ENCODE data around the gene SASH1. TPM values are rescaled to one million over a fixed set of nuclear protein-coding genes. Genes with fewer than 3 reads are reported as not detected.

Gene SASH1
- total RNA-seq, 1 experiment from 2014 or later = 6.6 TPM

DNA sequence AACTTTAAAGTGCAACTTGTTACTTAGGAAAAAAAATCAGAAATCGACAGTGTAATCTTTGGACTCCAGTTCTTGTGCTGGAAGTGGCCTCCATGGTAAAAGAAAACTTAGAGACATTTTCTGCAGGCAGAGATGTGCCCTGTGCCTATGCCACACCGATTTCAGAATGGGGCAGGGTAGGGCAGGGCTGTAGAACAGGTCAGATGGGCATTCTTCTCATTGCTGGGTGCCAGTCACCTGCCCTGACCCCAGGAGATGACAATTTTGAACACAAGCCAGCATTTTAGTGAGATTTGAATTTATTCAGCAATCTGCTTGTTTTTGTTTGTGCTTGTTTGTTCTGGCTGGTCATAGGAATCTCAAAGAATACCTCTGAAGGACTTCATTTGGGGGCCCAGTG is 63.3 kb downstream of the SASH1 start:
- in situ Hi-C loops (cut with HindIII; ENCODE audit: low pct_unique_long_range_greater_than_20kb, low sequenced_read_pairs) (no loop called here), intact Hi-C loops (cut with micrococcal nuclease; ENCODE audit: unreplicated experiment) (no loop called here)
- ChIA-PET CTCF (no interaction called here), POLR2A (no interaction called here)
- Histone ChIP-seq H3K27ac (ENCODE audit: low read length) (no peak overlapping the region), H3K36me3 (ENCODE audit: control insufficient read depth, insufficient read depth, low read length) (no peaks in the 10 kb centered on the region), H3K27me3 (ENCODE audit: control insufficient read depth, insufficient read depth, low read length) (no peaks in the 10 kb centered on the region), H3K9me3 (ENCODE audit: control insufficient read depth, insufficient read depth, low read depth, low read length) (no peaks in the 10 kb centered on the region), H3K4me1 (ENCODE audit: control insufficient read depth, insufficient read depth, low read length) (no peaks in the 10 kb centered on the region), H3K4me3 (ENCODE audit: low read depth in 2 of 2, low read length in 2 of 2) (no peak overlapping the region)
- no peak for TF ChIP-seq TCF7L2 (IDR thresholded peaks at IDR 0.05; ENCODE audit: low read depth, low read length)
- TF ChIP-seq REST (IDR thresholded peaks at IDR 0.05; ENCODE audit: insufficient read depth in 1 of 2, low read depth in 2 of 2, low read length in 1 of 2) = no peak
- no peak for TF ChIP-seq CTCF (IDR thresholded peaks at IDR 0.05)
- TF ChIP-seq POLR2AphosphoS5 (IDR thresholded peaks at IDR 0.05; ENCODE audit: low read depth, low read length) = no peak
- TF ChIP-seq SIN3A (IDR thresholded peaks at IDR 0.05; ENCODE audit: borderline replicate concordance, insufficient read depth, low read depth, low read length) = no peak
- no TSS peak for BruUV-seq (replicated peaks)
- ATAC-seq = no peak
- DNase-seq (ENCODE audit: low read depth, low spot score) = no peak

DNA sequence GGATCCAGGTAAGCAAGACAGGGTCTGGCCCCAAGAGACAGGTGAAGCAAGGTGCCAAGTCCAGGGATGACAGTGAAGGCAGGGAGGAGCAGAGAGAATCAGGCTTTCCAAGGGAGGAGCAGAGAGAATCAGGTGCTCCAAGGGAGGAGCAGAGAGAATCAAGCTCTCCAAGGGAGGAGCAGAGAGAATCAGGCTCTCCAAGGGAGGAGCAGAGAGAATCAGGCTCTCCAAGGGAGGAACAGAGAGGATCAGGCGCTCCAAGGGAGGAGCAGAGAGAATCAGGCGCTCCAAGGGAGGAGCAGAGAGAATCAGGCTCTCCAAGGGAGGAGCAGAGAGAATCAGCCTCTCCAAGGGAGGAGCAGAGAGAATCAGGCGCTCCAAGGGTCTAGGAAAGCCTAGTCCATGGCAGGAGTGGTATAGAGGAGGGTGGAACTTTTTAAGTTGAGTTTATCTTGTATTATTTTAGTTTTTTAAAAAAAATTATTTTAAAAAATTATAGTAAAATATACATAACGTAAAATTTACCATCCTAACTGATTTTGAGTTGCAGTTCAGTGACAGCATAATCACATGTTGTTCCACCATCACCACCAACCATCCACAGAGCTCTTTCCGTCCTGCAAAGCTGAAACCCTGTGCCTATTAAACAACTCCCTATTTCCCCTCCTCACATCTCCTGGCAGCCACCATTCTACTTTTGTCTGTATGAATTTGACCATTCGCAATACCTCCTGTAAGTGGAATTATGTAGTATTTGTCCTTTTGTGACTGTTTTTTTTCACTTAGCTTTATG is 64.1 kb downstream of the SASH1 start:
- in situ Hi-C loops (cut with HindIII; ENCODE audit: low pct_unique_long_range_greater_than_20kb, low sequenced_read_pairs) = no loop called here
- intact Hi-C loops (cut with micrococcal nuclease; ENCODE audit: unreplicated experiment) = no loop called here
- BruUV-seq (replicated peaks) = no TSS peak
- H3K4me1 ChIP-seq (ENCODE audit: control insufficient read depth, insufficient read depth, low read length) = no peaks in the 10 kb centered on the region
- ATAC-seq = peak; percentile 48; the same call in 1 of the 2 replicates
- ChIA-PET CTCF (no interaction called here), POLR2A (no interaction called here)
- no peak overlapping the region for H3K27ac ChIP-seq (ENCODE audit: low read length)
- no peak for TF ChIP-seq POLR2AphosphoS5 (IDR thresholded peaks at IDR 0.05; ENCODE audit: low read depth, low read length)
- no peaks in the 10 kb centered on the region for H3K36me3 ChIP-seq (ENCODE audit: control insufficient read depth, insufficient read depth, low read length)
- no peak overlapping the region for H3K4me3 ChIP-seq (ENCODE audit: low read depth in 2 of 2, low read length in 2 of 2)
- H3K27me3 ChIP-seq (ENCODE audit: control insufficient read depth, insufficient read depth, low read length) = no peaks in the 10 kb centered on the region
- DNase-seq (ENCODE audit: low read depth, low spot score) = no peak
- H3K9me3 ChIP-seq (ENCODE audit: control insufficient read depth, insufficient read depth, low read depth, low read length) = no peaks in the 10 kb centered on the region

- ATAC-seq = peak; percentile 84
- ChIA-PET CTCF (no interaction called here), POLR2A (interaction anchor here (0.7 kb wide), 1 partner anchor 170 kb away, joined by 8 read pairs; no protein-coding TSS in a partner anchor)
- no peaks in the 10 kb centered on the region for H3K36me3 ChIP-seq (ENCODE audit: control insufficient read depth, insufficient read depth, low read length)
- no TSS peak for BruUV-seq (replicated peaks)
- DNase-seq (ENCODE audit: low read depth, low spot score) = peak; percentile 36
- no peak overlapping the region for H3K27ac ChIP-seq (ENCODE audit: low read length)
- no peaks in the 10 kb centered on the region for H3K4me1 ChIP-seq (ENCODE audit: control insufficient read depth, insufficient read depth, low read length)
- TF ChIP-seq POLR2AphosphoS5 (IDR thresholded peaks at IDR 0.05; ENCODE audit: low read depth, low read length) = no peak
- no peak for TF ChIP-seq CTCF (IDR thresholded peaks at IDR 0.05)
- H3K4me3 ChIP-seq (ENCODE audit: low read depth in 2 of 2, low read length in 2 of 2) = no peak overlapping the region
- in situ Hi-C loops (cut with HindIII; ENCODE audit: low pct_unique_long_range_greater_than_20kb, low sequenced_read_pairs) = no loop called here
- H3K27me3 ChIP-seq (ENCODE audit: control insufficient read depth, insufficient read depth, low read length) = no peaks in the 10 kb centered on the region
- intact Hi-C loops (cut with micrococcal nuclease; ENCODE audit: unreplicated experiment) = no loop called here
- H3K9me3 ChIP-seq (ENCODE audit: control insufficient read depth, insufficient read depth, low read depth, low read length) = no peaks in the 10 kb centered on the region
These were observed 64.7 kb downstream of the SASH1 start for GRCh38 chr6:148407372-148407771.
